ENCODE measurements around the gene SLC17A5.

GRCh38 chr6:73688351-73688750 is 34.6 kb upstream of the SLC17A5 start:
- TF ChIP-seq POLR2A (IDR thresholded peaks at IDR 0.05; ENCODE audit: low read depth, low read length) = no peak
- no peak for TF ChIP-seq POLR2AphosphoS5 (IDR thresholded peaks at IDR 0.05; ENCODE audit: low read depth, low read length)

Measured in GM12892 (cell line).